EL (cell line): Measurements from ENCODE around the gene SND1.

Source experiments
- DNase-seq: peaks from one replicate; pipeline ENCODE4 v3.0.0-alpha.2; 2016

Gene SND1

DNA sequence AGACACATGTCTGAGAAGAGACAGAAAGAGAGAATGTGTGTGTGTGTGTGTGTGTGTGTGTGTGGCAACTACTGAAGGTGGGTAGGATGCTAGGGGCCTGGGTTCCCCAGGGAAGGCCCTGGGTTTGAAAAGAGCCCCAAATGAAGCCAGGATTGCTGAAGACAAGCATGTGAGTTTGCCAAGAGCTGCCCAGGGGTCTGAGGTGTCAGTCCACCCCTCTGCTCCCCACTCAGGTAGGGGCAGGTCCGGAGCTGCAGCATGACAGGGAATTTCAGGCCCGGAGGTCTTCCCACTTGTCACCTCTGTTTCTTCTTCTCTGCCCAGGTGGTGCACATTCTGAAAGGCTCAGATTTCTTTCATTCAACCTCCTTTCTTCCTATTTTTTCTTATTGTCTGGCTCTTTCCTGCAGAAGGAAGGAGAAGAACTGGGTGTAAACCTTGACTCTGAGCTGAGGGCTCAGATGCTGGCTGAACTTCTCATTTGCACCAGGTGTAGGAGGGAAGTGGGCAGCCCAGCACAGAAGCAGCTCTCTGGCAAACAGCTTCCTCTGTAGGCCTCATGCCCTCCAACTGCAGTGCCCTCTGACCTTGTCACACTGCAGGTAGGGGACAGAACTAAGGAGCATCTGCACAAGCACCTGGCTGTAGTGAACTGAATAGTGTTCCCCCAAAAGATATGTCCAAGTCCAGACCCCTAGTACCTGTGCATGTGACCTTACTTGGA, 458.8 kb downstream of the SND1 start:
- no peak for DNase-seq

DNA sequence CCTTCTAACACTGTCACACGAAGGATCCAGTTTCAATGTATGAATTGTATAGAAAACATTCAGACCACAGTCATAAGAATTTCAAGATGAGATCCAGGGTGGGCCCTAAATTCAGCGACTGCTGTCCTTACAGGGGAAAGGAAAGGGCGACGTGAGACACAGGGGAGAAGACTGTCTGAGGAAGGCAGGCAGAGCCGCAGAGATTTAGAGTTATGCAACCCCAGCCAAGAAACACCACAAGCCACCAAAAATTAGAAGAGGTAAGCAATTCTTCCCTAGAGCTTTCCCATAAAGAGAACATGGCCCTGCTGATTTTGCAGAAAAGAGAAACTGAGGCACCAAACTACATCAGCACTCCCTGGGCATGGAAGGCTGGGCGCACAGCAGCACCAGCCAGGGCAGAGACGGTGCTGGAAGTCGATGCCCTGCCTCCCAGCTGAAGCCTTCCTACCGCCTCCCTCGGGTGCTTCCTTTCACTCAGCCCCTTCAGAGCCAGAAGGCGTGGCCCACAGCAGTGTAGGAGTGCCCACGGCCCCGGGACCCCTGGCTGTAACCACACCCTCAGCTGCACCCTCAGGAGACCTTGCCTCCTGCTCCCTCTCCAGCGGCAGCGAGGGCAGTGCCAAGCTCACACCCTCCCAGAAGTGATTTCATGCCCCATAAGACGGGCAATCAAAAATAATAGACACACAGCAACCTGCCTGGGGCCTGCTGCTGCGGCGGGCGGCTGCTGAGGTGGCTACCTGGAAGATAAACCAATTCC, 460.2 kb downstream of the SND1 start:
- no peak for DNase-seq

DNA sequence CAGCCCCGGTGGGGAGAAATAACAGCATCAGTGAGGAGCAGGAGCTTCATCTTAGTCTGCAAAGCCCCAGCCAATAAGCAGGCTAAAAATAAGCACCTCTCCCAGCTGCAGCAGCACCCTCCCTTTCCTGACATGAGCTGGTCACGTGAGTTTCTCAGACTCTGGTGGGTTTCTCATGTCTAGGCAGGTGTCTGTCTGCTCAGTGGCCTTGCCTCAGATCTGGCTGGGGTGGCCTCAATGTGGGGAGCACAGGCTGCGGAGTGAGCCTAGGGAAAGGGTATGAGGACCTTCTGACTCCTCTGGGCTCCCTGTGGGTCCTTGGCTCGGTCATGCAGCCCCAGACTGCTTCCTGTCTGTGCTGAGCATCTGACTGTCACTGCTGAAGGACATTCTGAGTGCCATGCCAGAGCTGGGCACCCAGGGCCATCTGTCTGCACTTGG, 460.8 kb downstream of the SND1 start:
- DNase-seq, result no peak

DNA sequence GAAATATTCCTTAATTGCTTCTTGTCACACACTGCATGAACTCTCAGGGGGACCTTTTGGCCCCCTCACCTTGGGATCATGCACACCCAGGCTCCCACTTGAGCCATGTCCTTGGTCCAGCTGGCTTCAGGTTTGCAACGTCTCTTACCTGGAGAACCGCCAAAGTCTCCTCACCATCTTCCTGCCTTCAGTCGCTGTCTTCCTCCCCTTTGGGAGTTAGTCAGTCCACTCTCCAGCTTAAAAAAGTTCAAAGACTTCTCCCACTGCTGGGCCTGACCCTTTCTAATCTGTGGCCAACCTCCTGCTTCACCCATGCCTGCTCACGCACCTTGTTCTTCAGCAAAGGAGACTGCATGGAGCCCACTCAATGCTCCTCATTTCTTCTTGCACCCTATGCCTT, 461.8 kb downstream of the SND1 start:
- no peak for DNase-seq

DNA sequence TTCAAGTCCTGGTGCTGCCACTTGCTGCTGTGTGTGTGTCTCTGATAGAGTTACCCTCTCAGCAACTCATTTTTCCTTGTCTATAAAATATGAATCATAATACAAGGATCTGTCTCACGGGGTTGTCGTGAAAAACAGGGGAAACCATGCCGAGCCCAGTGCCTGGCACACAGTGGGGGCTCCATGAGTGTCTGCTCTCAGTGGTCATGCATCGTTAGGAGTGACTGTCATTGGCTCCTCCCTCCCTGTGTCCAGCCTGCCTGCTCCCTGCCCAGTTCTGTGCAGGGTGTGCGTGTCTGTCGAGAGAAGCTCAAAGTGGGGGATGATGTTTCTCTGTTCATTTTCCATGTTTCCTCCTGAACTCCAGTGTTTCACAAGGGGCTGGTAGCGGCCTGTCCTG, 462.8 kb downstream of the SND1 start:
- no peak for DNase-seq

DNA sequence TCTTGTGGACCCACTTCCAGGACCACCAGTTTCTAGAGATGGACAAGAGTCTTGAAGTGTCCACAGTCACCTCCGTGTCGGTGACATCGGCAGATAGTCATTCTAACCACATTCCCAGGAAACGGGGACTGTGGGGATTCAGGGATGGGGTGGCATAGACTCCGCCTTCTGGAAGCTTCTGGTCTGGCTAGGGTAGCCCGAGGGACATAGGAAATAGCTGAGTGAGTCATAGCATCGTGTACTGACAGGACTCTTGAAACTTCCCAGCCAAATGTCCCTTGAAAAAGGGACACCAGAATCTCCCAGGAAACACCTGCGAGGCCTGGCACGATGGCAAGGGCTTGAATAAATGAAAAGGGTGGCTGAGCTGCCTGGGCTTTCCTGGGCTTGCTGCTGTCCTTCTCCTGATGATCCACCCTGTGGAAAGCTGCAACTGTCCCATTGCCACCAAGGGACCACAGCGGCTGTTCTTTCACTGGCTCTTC, 463.4 kb downstream of the SND1 start:
- DNase-seq, result peak; percentile 75

DNA sequence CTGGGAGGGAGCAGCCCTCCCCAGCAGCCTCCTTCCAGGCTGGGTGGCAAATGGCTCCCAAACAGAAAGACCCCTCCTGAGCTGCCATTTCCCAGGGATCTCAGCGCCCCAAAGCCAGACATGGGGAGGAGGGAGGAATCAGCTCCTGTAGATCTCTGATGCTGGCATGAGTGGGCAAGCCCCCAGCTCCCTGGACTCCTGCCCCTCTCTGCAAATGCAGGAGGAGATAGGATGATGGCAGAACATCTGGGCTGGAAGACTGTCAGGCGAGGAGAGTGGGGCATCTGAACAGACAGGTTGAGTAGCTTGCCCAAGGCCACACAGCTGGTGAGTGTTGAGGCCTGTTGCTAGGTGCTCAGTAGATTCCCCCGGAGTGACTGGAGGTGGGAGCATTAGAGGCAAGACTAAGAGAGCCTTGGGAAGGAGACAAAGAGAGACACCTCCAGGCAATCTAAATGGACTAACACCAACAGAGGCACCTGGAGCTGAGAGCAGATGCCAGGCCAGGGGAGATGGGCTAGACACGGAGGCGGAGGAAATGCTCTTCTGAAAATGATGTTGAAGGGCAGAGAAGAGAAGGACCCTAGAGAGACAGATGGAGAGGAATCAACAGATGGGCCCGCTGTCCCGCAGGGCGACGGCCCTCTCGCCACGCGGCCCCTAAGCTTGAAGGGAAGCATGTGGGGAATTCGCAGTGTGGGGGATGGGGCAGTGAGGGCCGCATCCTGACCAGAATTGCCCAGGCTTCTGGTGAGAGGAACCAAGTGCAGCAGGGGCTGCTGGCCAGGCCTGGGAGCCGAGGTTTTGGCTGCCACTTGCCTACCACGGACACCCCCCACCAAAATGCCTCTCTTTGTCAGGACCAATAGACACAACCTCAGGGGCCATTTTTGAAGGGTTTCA, 464.1 kb downstream of the SND1 start:
- no peak for DNase-seq

DNA sequence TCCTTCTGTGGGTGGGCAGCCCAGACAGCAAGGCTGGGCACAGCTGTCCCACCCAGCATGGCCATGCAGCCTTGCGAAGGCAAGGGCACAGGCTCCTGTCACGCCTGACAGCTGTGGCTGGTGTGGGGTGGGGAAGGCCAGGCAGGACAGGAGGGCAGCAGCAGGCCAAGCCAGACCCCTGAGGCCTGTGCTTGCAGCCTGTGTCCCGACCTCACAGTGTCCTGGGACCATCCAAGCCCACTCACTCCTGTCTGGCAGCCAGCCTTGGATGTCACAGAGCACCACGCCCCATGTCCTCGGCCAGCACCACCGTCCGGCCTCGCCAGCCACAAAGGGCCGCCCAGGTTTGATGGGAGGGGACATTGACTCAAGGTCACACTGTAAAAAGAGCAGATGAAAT, 464.7 kb downstream of the SND1 start:
- DNase-seq, result no peak

DNA sequence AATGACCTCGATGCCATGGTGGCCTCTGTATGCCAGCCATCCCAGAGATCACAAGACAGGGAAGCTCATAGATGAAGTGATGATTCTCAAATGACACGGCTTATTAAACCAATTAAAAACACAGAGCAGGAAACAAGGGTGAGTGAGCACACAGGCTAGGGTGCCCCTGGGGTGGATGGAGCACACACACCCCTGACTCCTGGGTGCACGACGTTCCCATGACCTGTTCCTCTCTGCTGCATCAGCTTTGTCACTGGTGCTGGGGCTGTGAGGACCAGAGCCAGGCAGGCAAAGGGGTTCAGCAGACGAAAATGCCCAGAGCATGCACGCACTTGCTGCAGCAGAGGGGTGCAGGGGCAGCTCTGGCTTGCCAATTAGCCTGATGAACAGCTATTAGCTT, 465.7 kb downstream of the SND1 start:
- no peak for DNase-seq

DNA sequence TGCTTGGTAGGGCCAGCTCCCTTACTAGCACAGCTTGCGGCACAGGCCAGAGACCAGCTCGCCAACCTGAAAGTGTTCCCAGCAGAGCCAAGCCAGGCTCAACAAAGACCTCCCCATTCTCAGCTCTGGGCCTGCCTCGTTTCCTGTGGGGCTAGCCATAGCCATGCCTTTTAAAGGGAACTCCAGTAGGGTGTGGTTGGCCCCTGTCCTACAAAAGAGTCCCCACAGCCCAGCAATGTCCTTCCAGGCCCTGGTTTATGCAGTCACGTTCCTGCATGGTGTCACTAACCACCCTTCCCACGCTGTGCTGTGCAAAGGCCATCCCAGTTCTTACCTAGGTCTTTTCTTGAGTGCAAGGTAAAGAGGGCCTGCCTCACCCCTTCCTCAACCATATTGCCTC, 467.0 kb downstream of the SND1 start:
- no peak for DNase-seq

DNA sequence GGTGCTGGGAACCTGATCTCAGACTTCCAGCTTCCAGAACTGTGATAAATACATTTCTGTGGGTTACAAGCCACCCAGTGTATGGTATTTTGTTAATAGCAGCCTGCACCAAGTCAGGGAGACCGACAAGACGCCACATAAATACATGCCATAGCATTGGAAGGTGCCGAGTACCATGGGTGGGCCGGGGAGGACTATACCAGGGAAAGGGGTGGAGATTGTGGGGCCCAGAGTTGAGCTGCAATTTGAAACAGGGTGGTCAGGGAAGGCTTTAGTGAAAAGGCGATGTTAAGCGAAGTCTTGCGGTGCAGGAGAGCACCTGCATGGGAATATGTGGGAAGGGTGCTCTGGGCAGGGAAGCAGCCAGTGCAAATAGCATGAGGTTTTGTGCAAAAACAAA, 468.1 kb downstream of the SND1 start:
- DNase-seq, result no peak

DNA sequence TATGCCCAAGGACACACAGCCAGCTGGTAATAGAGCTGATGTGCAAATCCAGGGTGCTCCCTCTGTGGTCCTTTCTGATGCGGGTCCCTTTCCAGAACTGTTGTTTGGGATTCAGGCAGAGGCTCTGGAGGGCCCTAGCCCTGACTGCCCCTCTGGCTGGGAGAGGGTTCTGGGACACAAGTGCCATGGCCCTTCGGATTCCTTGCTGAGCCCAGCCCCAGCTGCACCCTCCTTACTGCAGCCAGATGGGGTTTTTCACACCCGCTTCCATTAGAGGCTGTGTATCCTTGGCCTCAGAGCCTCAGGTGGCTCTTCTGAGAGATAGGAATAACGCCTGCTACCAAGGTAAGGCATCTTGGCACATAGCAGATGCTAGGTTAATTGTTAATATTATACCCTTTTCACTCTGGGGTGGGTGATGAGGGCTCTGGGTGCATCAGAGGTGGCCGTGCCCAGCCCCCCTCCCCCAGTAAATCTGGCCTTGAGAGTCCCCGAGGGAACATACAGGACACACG, 469.0 kb downstream of the SND1 start:
- no peak for DNase-seq

DNA sequence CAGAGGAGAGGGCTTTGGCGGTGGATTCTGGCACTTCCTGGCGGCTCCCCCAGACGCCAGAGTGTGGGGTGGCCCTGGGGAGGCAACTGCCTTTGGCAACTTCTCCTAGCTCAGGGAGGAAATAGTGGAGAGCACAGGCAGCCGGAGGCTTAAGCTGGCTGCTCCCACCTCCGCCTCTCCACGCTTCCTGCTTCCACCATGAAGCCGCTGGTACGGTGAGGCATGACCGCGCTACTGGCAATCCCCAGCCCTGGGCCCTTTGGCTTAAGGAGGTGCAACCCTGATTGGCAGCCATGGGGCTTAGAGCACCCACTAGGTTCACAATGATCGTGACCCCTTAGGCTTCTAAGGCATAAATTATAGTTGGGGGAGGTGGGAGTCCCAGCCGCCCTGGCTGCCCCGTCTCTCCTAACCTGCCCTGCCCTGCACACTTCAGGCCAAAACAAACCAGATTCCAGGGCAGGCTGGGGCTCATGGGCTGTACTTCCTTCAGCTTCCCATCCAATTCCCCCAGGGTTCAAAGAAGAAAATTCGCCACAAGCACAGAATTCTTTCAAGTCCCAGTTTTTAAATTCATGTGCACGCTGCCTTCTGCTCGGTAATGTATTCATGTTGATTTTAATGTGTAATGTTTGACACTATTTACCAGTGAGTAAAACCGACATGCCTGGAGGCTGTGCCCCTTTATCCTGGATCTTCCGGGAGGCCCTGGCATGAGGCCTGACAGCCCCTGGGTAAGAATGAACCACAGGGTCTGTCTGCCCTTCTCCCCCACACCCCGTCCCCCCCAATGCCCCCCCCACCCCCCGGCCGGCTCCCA, 469.9 kb downstream of the SND1 start:
- DNase-seq, result no peak

DNA sequence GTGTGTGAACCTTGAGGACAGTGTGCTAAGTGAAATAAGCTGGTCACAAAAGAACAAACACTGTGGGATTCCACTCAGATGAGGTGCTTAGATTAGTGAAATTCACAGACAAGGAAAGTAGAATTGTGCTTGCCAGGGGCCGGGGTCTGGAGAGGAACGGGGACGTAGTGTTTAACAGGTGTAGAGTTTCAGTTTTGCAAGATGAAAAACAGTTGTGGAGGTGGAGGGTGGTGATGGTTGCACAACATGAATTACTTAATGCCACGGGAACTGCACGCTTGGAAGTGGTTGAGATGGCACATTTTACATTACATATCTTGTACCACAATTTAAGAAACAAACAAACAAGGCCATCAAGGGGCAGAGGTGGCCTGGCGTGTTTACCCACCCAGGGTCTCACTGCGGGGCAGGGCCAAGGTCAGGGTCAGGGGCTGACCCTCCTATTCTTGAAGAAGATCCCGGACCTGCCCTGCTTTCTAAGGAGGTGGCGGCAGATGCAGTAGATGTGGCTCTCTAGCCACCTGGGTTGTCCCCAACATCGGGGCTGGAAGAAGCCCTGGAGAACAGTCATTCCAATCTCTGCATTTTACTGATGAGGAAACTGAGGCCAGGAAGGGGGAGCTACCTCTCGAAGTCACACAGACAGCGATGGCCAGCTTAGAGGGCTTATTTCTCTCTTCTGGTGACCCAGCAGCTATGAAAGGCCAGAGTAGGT, 470.7 kb downstream of the SND1 start:
- no peak for DNase-seq

DNA sequence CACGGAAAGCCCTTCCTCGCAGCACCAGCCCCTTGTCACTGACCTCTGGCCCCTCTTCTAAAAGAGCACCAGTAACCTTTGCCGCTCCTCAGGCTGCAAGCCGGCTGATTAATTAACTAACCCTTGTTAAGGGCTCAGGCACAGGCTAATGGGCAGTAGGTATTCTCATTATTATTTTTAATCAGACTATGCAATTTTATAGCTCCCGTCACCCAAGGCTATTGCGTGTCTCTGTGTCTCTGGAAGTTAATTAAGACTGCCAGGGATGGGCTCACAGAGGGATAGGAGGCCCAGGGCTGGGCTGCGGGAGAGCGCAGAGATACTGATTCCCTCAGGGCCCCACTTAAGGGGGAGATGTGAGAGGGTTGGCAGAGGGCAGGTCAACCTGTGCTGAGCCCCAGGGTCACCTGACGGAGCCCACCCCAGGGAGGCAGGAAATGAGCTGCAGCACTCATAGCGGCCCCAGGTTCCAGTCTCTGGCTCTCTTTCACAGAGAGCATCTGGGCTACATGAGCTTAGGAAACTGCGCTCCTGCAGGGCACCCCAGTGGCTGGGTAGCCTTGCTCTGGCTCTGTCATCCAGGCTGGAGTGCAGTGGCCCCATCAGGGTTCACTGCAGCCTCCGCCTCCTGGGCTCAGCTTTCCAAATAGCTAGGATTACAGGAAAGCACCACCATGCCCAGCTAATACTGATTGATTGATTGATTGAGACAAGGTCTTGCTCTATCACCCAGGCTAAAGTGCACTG, 471.5 kb downstream of the SND1 start:
- DNase-seq, result no peak

DNA sequence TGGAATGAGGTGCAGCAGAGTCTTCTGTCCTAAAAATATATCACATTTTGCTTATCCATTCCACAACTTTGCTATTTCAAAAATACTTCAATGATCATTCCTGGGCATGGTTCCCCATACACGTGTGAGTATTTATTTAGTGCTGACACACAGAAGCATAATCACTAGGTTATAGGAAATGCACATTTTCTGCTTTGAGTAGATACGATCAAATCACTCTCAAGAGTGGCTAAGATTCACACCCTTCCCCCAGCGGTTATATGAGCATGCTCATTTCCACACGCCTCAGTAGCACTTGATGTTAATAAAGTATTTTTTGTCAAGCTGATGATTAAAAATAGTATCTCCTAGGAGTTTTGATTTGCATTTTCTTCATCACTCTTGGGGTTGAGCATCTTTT, 472.8 kb downstream of the SND1 start:
- DNase-seq, result no peak

DNA sequence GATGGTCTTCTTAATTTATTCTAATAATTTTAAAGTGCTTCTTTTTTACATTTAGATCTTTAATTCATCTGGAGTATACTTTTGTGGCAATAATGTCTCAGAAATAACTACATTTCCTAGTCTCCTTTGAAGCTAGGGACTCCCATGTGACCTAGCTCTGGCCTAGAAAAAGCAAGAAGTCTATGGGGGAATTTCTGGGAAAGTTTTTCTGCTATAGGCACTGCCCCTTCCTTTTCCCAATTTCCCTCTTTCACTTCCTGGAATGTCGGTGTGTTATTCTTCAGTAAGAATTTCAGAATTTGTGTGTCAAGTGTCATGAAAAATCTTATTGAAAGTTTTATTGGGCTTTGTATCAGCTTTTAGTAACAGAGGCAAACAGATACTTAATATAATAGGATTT, 473.8 kb downstream of the SND1 start:
- DNase-seq, result no peak

DNA sequence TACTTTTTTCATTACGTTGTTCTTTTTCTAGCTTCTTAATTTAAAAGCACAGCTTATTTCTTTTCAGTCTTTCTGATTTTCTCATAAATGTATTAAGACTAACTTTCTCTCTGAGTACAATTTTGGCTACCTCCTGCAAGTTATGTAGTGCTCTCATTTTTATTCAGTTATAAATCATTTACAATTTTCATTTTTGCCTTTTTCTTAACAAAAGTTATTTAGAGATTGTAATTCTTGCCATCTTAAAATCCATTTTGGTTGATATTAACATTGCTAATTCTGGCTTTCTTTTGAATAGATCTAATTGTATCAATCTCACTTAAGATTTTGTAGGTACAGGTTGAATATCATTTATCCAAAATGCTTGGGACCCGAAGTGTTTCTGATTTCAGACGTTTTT, 476.4 kb downstream of the SND1 start:
- DNase-seq, result no peak

DNA sequence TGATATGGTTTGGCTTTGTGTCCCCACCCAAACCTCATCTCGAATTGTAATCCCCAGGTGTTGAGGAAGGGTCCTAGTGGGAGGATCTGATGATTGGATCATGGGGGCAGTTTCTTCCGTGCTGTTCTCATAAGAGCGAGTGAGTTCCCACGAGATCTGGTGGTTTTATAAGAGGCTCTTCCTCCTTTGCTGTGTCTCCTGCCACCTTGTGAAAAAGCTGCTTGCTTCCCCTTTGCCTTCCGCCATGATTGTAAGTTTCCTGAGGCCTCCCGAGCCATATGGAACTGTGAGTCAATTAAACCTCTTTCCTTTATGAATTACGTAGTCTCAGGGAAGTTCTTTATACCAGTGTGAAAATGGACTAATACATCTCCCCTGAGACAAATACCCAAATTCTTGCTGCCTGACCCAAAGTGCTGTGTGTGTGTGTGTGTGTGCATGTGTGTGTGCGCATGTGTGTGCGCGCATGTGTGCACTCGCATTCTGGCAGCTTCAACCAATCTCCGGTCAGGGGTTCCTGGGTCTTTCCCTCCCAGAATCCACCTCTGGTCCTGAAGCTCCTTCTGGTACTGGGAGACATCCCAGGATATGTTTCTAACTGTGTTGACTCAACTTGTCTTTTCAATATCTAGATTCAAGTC, 477.4 kb downstream of the SND1 start:
- DNase-seq, result no peak

DNA sequence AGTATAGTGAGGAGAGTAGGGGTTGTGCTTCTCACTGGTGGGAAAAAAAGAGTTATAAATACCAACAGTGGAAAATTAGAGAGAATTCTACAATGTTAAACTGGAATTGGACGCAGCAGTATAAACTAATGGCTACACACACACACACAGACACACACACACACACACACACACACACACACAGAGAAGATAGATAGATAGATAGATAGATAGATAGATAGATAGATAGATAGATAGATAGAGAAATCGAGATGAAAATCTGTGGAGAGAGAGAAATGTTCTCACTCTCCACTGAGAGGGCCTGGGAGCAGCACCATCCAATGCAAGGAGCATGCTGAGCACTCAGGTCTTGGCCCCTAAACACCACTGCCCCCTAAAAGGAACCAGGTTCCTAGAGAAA, 479.1 kb downstream of the SND1 start:
- no peak for DNase-seq
